SH-SY5Y (cell line): ENCODE results near the gene ARMS2.

Source experiments
- GATA2 ChIP-seq: IDR thresholded peaks from 2 replicates; pipeline ENCODE4 v1.6.1; 2011; ENCODE audit warnings: mild to moderate bottlenecking, low read depth, low read length
- GATA3 ChIP-seq: IDR thresholded peaks from 2 replicates; pipeline ENCODE4 v1.6.1; 2011; ENCODE audit warnings: low read depth, mild to moderate bottlenecking, low read length, moderate library complexity

- TF ChIP-seq GATA2 (no peak), GATA3 (no peak)
These were observed 35.4 kb upstream of the ARMS2 start for GRCh38 chr10:122419016-122419415.
